HG03060 (cell line): ENCODE results near the gene INPP5A.

Source experiments
- ATAC-seq: cut with Tn5 transposase; IDR thresholded peaks from one replicate; pipeline ENCODE4 v1.9.1; 2021; ENCODE audit warnings: low read depth, moderate number of reproducible peaks; ENCODE audit not compliant: unreplicated experiment

INPP5A gene

DNA sequence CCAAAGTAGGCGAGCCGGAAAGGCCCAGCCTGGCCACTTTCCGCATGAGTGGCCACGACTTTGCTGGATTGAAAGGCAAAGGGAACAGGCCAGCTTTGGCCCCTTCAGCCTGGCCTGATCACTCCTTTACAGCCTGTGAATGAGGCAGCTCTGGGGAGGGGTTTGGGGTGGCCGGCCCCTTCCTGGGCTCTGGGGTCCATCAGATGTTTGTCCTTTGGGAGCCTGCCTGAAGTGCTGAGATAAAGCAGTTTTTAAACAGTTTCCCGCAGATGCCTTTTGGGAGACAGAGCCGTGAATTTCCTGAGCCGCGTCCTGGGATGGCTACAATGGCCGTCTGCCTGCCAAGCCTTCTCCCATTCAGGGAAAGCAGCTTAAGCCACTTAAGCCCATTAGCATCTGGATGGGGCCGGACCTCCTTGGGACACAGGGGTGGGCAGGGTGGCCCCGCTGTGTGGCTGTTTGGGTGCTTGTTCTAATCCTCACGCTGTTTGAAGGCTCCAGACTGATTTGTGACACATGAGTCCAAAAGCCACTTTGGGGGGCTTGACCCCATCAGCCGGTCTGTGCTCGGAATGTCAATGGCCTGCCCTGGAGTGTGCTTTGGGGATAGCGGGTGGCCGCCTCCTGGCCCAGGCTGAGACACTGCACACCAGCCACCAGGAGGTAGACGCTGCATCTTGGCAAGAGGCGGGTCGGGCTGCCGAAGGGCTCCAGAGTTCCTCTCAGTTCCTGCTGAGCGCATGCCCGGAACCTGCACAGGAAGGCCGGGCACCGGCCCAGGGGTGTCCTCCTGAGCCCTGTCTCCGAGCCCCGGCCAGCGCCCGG, 209.4 kb downstream of the INPP5A start:
- no peak for ATAC-seq

- ATAC-seq: no peak
Measured at GRCh38 chr10:132748135-132748534, 210.5 kb downstream of the INPP5A start.

GRCh38 chr10:132748545-132749370, 211.2 kb downstream of the INPP5A start:
- no peak for ATAC-seq

- no peak for ATAC-seq
Measured at GRCh38 chr10:132749371-132749795, 211.8 kb downstream of the INPP5A start.

DNA sequence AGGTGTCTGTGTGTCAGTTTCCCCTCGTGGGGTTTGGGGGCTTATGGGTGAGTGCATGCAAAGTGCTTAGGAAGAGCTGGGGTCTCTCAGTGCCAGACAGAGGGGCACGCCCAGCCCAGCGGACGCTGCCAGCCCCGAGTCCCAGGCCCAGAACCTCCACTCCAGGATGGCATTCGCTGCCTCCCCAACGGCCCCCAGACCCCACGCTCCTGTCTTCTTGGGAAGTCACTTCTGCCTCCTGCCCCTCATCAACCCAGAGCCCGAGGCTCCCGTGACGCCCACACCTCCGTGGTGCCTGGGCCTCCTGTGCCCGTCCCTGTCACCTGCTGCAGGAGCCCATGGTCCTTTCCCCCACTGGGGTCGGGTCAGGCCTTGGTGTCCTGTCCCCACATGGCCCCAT, 213.3 kb downstream of the INPP5A start:
- ATAC-seq: no peak

DNA sequence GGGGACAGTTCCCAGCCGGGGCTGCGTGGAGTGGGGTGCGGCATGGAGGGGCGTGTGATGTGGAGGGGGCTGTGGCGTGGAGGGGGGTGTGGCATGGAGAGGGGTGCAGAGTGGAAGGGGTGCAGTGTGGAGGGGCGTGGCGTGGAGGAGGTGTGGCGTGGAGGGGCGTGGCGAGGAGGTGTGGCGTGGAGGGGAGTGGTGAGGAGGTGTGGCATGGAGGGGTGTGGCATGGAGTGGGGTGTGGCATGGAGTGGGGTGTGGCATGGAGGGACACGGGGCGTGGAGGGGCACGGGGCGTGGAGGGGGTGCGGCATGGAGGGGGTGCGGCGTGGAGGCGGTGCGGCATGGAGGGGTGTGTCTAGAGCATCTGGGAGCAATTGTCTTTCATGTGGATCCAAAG, 214.8 kb downstream of the INPP5A start:
- no peak for ATAC-seq

DNA sequence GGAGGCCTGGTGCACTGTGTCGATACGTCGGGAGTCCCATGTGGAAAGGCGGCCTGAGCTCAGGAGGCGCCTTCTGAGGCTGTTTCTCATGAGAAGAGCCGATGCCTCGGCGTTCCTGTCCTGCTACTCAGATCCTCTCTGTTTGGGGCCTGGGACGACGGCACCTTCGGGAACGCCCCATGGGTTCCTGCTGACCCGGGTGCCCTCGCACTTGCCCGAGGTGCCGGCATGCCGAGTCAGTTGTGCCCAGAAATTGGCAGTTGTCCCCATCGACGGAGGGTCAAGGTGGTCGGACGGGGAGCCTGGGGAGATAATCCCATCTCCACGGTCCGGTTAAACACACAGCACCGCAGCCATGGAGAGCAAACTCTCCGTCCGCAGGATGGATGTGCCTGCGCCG, 215.4 kb downstream of the INPP5A start:
- no peak for ATAC-seq

GRCh38 chr10:132753596-132753995, 216.0 kb downstream of the INPP5A start:
- no peak for ATAC-seq

GRCh38 chr10:132754071-132754470, 216.5 kb downstream of the INPP5A start:
- ATAC-seq: no peak

- no peak for ATAC-seq
Measured at GRCh38 chr10:132755166-132755711, 217.7 kb downstream of the INPP5A start.

- ATAC-seq: no peak
Measured at GRCh38 chr10:132756591-132756990, 219.0 kb downstream of the INPP5A start.

GRCh38 chr10:132757171-132757570, 219.6 kb downstream of the INPP5A start:
- ATAC-seq: no peak

DNA sequence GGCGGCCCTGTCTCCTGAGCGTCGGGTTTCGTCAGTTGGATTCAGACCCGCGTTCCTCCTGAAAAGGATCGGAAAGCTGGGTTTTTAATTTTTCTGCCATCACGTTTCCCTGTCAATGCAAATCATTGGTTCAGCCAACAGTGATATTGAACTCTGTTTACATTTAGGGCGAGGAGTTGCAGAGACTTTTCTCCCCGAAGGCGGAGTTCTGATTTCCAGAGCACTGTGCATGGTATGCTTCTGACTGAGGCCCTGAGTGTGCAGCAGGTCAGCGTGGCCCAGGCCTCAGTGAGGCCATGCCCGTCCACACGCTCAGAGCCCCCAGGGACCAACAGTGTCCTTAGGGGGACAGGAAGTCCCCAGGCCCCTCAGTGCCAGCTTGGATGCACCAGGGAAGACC, 221.3 kb downstream of the INPP5A start:
- no peak for ATAC-seq

DNA sequence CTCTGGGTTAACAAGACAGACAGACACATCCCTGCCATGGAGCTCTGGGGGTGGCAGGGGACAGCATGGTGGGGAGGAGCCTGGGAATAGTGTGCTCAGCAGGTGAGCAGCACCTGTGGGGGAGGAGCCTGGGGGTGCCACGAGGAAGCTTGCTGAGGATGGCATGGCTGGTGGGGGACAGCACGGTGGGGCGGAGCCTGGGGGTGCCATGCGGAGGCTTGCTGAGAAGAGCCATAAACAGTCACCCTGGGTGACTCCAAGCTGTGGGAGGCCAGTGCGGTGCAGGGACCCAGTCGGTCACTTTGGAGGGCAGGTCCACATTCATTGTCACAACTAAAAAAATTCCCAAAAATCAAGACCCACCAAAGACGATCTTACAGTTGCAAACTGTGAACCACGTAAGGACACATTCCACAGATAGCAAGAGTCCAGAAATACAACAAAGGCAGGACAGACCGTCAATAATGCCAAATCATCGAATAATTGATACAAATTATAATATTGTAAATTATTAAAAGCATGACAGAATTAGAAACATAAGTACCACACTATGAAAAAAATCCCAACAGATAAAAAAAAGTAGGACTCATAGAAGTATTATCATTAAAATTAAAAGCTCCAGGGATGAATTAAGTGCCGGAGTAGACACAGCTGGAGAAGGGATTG, 223.9 kb downstream of the INPP5A start:
- no peak for ATAC-seq

GRCh38 chr10:132762267-132762666, 224.7 kb downstream of the INPP5A start:
- ATAC-seq: no peak

DNA sequence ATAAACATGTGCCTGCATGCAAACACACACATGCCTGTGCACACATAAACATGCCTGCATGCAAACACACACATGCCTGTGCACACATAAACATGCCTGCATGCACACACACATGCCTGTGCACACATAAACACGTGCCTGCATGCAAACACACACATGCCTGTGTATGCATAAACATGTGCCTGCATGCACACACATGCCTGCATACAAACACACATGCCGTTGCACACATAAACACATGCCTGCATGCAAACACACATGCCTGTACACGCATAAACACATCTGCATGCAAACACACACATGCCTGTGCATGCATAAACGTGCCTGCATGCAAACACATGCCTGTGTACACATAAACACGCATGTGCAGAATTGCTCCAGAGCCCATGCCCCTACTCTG, 226.0 kb downstream of the INPP5A start:
- no peak for ATAC-seq

- no peak for ATAC-seq
Measured at GRCh38 chr10:132764108-132764507, 226.5 kb downstream of the INPP5A start.

GRCh38 chr10:132765435-132765834, 227.8 kb downstream of the INPP5A start:
- ATAC-seq: no peak

GRCh38 chr10:132766291-132766690, 228.7 kb downstream of the INPP5A start:
- no peak for ATAC-seq

DNA sequence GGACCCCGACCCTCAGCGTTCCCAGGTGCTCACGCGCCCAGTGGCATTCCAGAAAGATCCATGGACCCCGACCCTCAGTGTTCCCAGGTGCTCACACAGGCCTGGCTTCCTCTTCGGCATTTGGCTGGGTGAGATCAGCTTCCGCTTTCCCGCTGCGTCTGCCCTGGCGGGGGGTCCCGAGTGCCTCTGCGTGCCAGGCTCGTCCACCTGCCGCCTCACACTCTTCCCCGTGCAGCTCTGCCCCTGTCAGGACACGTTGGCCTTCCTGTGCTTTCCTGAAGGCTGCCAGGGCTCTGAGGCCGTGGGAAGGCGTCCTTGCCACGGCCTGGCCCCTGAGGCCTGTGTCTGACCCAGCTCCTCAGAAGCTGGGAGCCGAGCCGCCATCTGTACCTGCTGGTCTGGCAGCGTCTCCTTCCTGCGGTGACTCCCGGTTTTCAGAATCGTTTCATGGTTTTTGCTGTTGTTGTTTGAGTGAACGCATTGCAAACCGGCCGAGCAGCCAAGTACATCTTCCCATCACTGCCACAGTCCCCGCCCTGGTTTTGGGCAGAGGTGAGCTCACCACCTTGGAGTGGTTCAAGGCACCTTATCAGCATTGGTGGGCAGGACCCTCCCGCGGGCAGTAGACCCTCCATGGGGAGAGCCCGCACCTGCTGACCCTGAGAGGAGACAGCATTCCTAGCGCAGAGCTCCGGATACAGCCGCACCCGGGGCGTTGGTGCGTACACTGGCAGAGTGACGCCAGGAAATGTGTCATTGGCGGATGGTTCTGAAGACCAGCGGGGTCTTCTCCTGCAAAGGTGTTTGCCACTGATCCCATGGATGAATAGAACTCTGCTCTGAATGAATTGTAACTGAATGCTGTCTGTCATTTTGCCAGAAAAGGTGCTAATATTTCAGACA, 231.0 kb downstream of the INPP5A start:
- ATAC-seq: no peak
